ENCODE results near the gene CATSPERB. TPM values are rescaled to one million over a fixed set of nuclear protein-coding genes. Genes with fewer than 3 reads are reported as not detected.
"Not testable (repeated sequence)": the region's sequence is repeated elsewhere in the genome, so short reads cannot be mapped to it uniquely, and the experiment has no call there.

Gene CATSPERB
- total RNA-seq, 1 donor from 2014 or later = 0.97 TPM

GRCh38 chr14:91595736-91596135 lies 136.2 kb downstream of the CATSPERB start:
- no peak for DNase-seq (ENCODE audit: low spot score)
- intact Hi-C loops (cut with DNase I) = no loop called here

GRCh38 chr14:91593957-91594356 lies 137.9 kb downstream of the CATSPERB start:
- intact Hi-C loops (cut with DNase I); DNase-seq (ENCODE audit: low spot score): not testable (repeated sequence)

- intact Hi-C loops (cut with DNase I) = no loop called here
- DNase-seq (ENCODE audit: low spot score) = no peak
Measured at GRCh38 chr14:91586410-91586809, 145.5 kb downstream of the CATSPERB start.

GRCh38 chr14:91585856-91586255 lies 146.0 kb downstream of the CATSPERB start:
- no peak for DNase-seq (ENCODE audit: low spot score)
- intact Hi-C loops (cut with DNase I) = no loop called here

GRCh38 chr14:91582761-91583160 lies 149.1 kb downstream of the CATSPERB start:
- DNase-seq (ENCODE audit: low spot score) = no peak
- intact Hi-C loops (cut with DNase I) = no loop called here

GRCh38 chr14:91580876-91581577 lies 150.9 kb downstream of the CATSPERB start:
- intact Hi-C loops (cut with DNase I) = no loop called here
- no peak for DNase-seq (ENCODE audit: low spot score)

- intact Hi-C loops (cut with DNase I) = no loop called here
- no peak for DNase-seq (ENCODE audit: low spot score)
Measured at GRCh38 chr14:91577632-91578233, 154.2 kb downstream of the CATSPERB start.

GRCh38 chr14:91575469-91576208 lies 156.2 kb downstream of the CATSPERB start:
- intact Hi-C loops (cut with DNase I) = no loop called here
- no peak for DNase-seq (ENCODE audit: low spot score)

- intact Hi-C loops (cut with DNase I) = no loop called here
- no peak for DNase-seq (ENCODE audit: low spot score)
Measured at GRCh38 chr14:91573894-91574837, 157.7 kb downstream of the CATSPERB start.

- intact Hi-C loops (cut with DNase I) = no loop called here
- DNase-seq (ENCODE audit: low spot score) = no peak
Measured at GRCh38 chr14:91573528-91573893, 158.4 kb downstream of the CATSPERB start.

- intact Hi-C loops (cut with DNase I) = no loop called here
- no peak for DNase-seq (ENCODE audit: low spot score)
Measured at GRCh38 chr14:91570021-91570420, 161.9 kb downstream of the CATSPERB start.

GRCh38 chr14:91569301-91569700 lies 162.6 kb downstream of the CATSPERB start:
- intact Hi-C loops (cut with DNase I) = no loop called here
- DNase-seq (ENCODE audit: low spot score) = no peak

- intact Hi-C loops (cut with DNase I) = no loop called here
- DNase-seq (ENCODE audit: low spot score) = no peak
Measured at GRCh38 chr14:91568626-91569025, 163.3 kb downstream of the CATSPERB start.

- intact Hi-C loops (cut with DNase I); DNase-seq (ENCODE audit: low spot score): not testable (repeated sequence)
Measured at GRCh38 chr14:91567827-91568226, 164.1 kb downstream of the CATSPERB start.

- no peak for DNase-seq (ENCODE audit: low spot score)
- intact Hi-C loops (cut with DNase I) = no loop called here
Measured at GRCh38 chr14:91555531-91555930, 176.4 kb downstream of the CATSPERB start.

- intact Hi-C loops (cut with DNase I) = no loop called here
- DNase-seq (ENCODE audit: low spot score) = no peak
Measured at GRCh38 chr14:91554535-91555332, 177.2 kb downstream of the CATSPERB start.

GRCh38 chr14:91548108-91548507 lies 183.8 kb downstream of the CATSPERB start:
- intact Hi-C loops (cut with DNase I) = no loop called here
- DNase-seq (ENCODE audit: low spot score) = no peak

- intact Hi-C loops (cut with DNase I) = no loop called here
- DNase-seq (ENCODE audit: low spot score) = no peak
Measured at GRCh38 chr14:91545946-91546716, 185.8 kb downstream of the CATSPERB start.

Data from cardiac septum (tissue), 1 donor.